ENCODE results near the gene FREY1. TPM values are rescaled to one million over a fixed set of nuclear protein-coding genes. Genes with fewer than 3 reads are reported as not detected.

FREY1 gene
- total and polyA plus RNA-seq, 7 donors = 0.14 to 0.56 (median 0.37) TPM; not detected in 4

DNA sequence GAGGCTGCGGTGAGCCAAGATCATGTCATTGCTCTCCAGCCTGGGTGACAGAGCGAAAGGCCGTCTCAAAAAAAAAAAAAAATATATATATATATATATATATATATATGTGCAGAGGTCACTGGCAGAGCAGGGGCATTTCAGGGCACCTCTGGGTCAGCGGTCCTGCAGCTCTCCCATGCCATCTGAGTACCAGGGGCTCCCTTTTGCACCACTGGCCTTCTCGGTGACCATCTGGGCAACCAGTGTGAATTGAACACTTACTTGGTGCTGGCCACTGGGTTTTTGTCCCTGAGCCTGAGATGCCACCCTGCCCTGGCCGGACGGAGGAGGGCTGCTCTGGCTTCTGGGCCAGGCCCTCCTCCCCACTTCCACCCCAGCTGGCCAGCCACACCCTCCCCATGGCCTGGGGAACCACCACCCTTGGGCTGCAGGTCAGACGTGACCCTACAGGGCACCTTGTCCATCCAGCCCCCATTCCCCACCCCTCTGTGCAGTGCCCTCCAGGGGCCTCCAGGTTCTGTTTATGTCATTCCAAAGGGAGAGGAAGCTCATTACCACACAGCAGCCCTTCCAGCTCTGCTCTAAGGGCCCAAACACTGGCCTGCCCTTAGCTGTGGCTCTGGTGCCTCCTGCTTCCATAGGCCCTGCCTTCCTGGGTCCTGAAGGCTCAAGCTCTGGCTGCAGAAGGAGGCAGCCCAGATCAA, 11.4 kb downstream of the FREY1 start:
- no peak overlapping the region for H3K27ac ChIP-seq
- ATAC-seq = no peak
- peak; percentile 8 to 42 for DNase-seq

DNA sequence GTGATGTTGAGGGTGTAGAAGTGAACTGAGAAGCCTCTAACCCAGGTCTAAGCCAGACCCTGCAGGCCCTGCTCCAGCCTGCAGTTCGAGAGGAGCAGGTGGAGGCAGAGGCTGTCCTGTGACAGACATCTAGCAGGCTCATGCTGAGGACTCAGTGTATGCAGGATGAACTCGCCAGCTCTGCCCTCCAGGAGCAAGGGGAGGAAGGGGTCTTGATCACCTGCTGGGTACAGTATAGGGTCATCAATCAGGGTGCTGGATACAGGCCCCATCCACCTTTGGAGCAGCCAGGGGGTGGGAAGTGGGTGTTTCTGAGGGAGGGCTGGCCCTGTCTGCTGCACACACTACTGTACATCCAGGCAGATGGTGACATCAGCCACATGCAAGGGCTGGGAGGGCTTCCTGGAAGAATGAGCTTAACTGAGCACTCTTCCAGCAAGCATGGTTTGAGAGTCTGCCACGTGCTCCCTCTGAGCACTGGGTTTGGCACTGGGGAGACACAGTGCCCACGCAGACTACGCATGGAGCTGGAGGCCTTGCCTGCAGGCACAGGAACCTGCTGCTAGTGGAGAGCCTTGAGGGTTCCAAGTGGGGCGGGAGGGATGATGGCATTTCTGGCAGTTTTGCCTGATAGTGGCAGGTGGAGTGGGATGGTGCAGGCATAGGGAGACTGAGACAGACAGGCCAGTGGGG, 12.4 kb downstream of the FREY1 start:
- intact Hi-C loops (cut with DNase I) = no loop called here
- H3K36me3 ChIP-seq (ENCODE audit: insufficient read depth in 1 of 2, low read depth in 1 of 2) = no peaks in the 10 kb centered on the region
- DNase-seq (peak; percentile 6 to 20), ATAC-seq (no peak)
- no peak overlapping the region for H3K4me3 ChIP-seq
- H3K4me1 ChIP-seq = peaks cover 7% of the 10 kb centered on the region
- H3K27ac ChIP-seq = no peak overlapping the region
- TF ChIP-seq, protein P1, sequence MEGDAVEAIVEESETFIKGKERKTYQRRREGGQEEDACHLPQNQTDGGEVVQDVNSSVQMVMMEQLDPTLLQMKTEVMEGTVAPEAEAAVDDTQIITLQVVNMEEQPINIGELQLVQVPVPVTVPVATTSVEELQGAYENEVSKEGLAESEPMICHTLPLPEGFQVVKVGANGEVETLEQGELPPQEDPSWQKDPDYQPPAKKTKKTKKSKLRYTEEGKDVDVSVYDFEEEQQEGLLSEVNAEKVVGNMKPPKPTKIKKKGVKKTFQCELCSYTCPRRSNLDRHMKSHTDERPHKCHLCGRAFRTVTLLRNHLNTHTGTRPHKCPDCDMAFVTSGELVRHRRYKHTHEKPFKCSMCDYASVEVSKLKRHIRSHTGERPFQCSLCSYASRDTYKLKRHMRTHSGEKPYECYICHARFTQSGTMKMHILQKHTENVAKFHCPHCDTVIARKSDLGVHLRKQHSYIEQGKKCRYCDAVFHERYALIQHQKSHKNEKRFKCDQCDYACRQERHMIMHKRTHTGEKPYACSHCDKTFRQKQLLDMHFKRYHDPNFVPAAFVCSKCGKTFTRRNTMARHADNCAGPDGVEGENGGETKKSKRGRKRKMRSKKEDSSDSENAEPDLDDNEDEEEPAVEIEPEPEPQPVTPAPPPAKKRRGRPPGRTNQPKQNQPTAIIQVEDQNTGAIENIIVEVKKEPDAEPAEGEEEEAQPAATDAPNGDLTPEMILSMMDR (IDR thresholded peaks at IDR 0.05) = no peak
- H3K9me3 ChIP-seq = no peaks in the 10 kb centered on the region
- H3K27me3 ChIP-seq (ENCODE audit: insufficient read depth in 3 of 3, low read length in 2 of 3) = peaks cover 0 to 28% (median 10%) of the 10 kb centered on the region in 3 donors
- WGBS, 3 donors = 66 to 78% (median 75%) methylated on average over 6 of the region's 6 CpGs

More for the DNA sequence above, 11.4 kb downstream of the FREY1 start:
- 90 to 93% (median 91%) methylated on average over 6 to 8 of the region's 8 CpGs for WGBS, 3 donors
- no peaks in the 10 kb centered on the region for H3K9me3 ChIP-seq
- peaks cover 7% of the 10 kb centered on the region for H3K4me1 ChIP-seq
- intact Hi-C loops (cut with DNase I) = no loop called here
- H3K36me3 ChIP-seq (ENCODE audit: insufficient read depth in 1 of 2, low read depth in 1 of 2) = no peaks in the 10 kb centered on the region
- TF ChIP-seq, protein P1 (IDR thresholded peaks at IDR 0.05) = no peak
- peaks cover 0 to 34% (median 13%) of the 10 kb centered on the region in 3 donors for H3K27me3 ChIP-seq (ENCODE audit: insufficient read depth in 3 of 3, low read length in 2 of 3)
- no peak overlapping the region for H3K4me3 ChIP-seq

DNA sequence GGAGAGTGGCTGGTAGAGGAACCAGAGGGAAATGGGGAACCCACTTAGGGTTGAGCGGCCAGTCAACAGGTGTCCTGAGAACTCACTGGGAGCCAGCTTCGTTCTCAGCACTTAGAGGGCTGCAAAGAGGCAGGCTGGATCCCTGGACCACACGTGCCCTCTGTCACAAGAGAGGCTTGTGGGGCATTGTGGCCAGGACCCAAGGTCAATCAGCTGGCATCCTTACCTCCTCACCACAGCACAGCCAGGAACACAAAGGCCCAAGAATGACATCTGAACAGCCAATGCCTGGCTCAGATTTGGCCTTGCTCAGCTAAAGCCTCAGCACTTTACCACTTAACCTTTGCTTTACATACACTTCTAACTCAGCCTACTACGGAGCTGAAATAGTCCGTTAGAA, 14.2 kb downstream of the FREY1 start:
- TF ChIP-seq, protein P1 (IDR thresholded peaks at IDR 0.05) = no peak
- no peak overlapping the region for H3K4me3 ChIP-seq
- no peak for ATAC-seq
- 65 to 80% (median 68%) methylated on average over 5 of the region's 5 CpGs for WGBS, 3 donors
- H3K27me3 ChIP-seq (ENCODE audit: insufficient read depth in 3 of 3, low read length in 2 of 3) = peaks cover 0 to 10% (median 2%) of the 10 kb centered on the region in 3 donors
- H3K4me1 ChIP-seq = peaks cover 7% of the 10 kb centered on the region
- no peak overlapping the region for H3K27ac ChIP-seq
- H3K36me3 ChIP-seq (ENCODE audit: insufficient read depth in 1 of 2, low read depth in 1 of 2) = no peaks in the 10 kb centered on the region
- H3K9me3 ChIP-seq = no peaks in the 10 kb centered on the region
- peak in 1 of 2 donors; percentile 5 for DNase-seq
- intact Hi-C loops (cut with DNase I) = no loop called here

DNA sequence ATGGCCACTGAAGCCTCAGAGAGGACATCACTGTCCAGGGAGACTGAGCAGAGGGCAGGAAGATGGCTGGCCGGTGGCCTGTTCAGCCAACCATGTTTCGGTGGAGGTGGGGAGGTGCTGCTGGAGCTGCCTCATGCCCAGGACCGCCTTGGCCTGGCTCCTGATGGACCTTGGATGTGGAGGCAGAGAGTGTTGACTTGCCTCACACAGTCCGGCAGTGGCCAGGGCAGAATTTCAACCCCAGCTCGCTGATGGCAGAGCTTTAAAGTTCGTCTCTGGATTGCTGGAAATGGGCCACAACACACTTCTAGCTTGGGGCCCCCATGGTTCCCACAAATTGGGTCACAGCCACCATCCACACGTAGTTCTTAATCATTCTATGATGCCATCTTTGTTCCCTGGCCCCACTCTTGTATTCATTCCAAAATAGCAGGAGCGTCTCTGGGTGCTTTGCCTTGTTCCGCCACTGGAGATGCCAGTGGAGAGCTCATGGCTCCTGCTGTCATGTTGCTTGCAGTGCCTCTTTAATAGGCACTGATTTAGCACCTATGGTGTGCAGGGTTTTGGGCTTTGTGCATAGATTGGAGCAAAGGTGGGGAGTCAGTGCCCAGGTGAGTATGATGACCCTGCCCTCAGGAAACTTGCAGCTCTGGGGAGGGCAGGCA, 16.1 kb downstream of the FREY1 start:
- ATAC-seq (no peak), DNase-seq (peak; percentile 2 to 21)
- Histone ChIP-seq H3K9me3 (no peaks in the 10 kb centered on the region), H3K27ac (no peak overlapping the region), H3K36me3 (ENCODE audit: insufficient read depth in 1 of 2, low read depth in 1 of 2) (no peaks in the 10 kb centered on the region), H3K4me3 (no peak overlapping the region), H3K27me3 (ENCODE audit: insufficient read depth in 3 of 3, low read length in 2 of 3) (no peaks in the 10 kb centered on the region), H3K4me1 (peaks cover under 1% of the 10 kb centered on the region)
- intact Hi-C loops (cut with DNase I) = no loop called here
- TF ChIP-seq, protein P1 (IDR thresholded peaks at IDR 0.05) = no peak
- 68 to 74% (median 73%) methylated on average over 9 of the region's 9 CpGs for WGBS, 3 donors

Measured in psoas muscle (tissue), 8 donors.